ENCODE results near the gene HAT1. TPM values are rescaled to one million over a fixed set of nuclear protein-coding genes. Genes with fewer than 3 reads are reported as not detected.

The HAT1 gene
- total RNA-seq: 10 to 100 TPM; 24.9 to 40.2 (median 25.6) TPM

- DNase-seq (ENCODE audit: low spot score) (peak; percentile 95), ATAC-seq (ENCODE audit: low FRiP score) (peak; percentile 99)
- no peak for TF ChIP-seq CTCF (IDR thresholded peaks at IDR 0.05)
These were observed at the start of gene HAT1 for GRCh38 chr2:171922230-171923022. Gene HAT1, plus strand, starts transcription at chr2:171922461. Its CDS starts 40 bp downstream, at chr2:171922501.

GRCh38 chr2:171874517-171874916, 47.7 kb upstream of the HAT1 start:
- no peak for TF ChIP-seq CTCF (IDR thresholded peaks at IDR 0.05)
- DNase-seq (ENCODE audit: low spot score) (no peak), ATAC-seq (ENCODE audit: low FRiP score) (no peak)

- DNase-seq (ENCODE audit: low spot score) (no peak), ATAC-seq (ENCODE audit: low FRiP score) (no peak)
- TF ChIP-seq CTCF (IDR thresholded peaks at IDR 0.05): no peak
These were observed 47.3 kb upstream of the HAT1 start for GRCh38 chr2:171874963-171875362.

- TF ChIP-seq CTCF (IDR thresholded peaks at IDR 0.05): no peak
- DNase-seq (ENCODE audit: low spot score) (no peak), ATAC-seq (ENCODE audit: low FRiP score) (peak; percentile 90)
These were observed 43.7 kb upstream of the HAT1 start for GRCh38 chr2:171878481-171878993.

- no peak for ATAC-seq (ENCODE audit: low FRiP score)
- DNase-seq (ENCODE audit: low spot score): no peak
- no peak for TF ChIP-seq CTCF (IDR thresholded peaks at IDR 0.05)
These were observed 42.4 kb upstream of the HAT1 start for GRCh38 chr2:171879865-171880264.

- no peak for TF ChIP-seq CTCF (IDR thresholded peaks at IDR 0.05)
- DNase-seq (ENCODE audit: low spot score) (no peak), ATAC-seq (ENCODE audit: low FRiP score) (no peak)
These were observed 41.5 kb upstream of the HAT1 start for GRCh38 chr2:171880774-171881173.
